HG03565 (cell line): ENCODE measurements around the gene OR5V1.
"Not testable (repeated sequence)": the region's sequence is repeated elsewhere in the genome, so short reads cannot be mapped to it uniquely, and the experiment has no call there.

Experiments used
- ATAC-seq: cut with Tn5 transposase; IDR thresholded peaks from one replicate; pipeline ENCODE4 v1.9.1; 2021; ENCODE audit warnings: mild to moderate bottlenecking, moderate library complexity; ENCODE audit not compliant: unreplicated experiment

Gene OR5V1

GRCh38 chr6:29368765-29369164 is at the start of gene OR5V1:
Gene OR5V1 (minus strand): TSS chr6:29368865. CDS start chr6:29356195, 12,670 bp downstream.
- ATAC-seq = no peak

DNA sequence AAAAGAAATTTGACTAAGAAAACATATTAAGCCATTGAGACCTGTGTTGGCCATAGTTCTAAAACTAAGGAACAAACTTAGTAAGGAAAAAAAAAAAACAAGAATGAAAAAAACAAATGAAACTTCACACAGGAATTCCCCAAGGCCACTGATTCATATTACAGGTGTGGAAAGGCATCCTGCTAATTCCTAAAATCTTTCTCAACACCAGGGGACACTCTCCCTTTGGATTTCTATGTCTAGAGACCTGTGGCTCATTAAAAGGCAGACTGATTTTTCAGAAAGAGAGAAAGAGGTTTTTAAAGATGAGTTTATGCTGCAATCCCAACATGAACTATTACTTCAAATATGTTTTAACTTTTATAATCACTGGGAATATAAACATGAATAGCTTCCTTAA is 45.9 kb upstream of the OR5V1 start, which contains the start of gene OR12D1:
TSS of gene OR12D1 (plus strand) at position 341 of the 400 bp plus-strand sequence.
- ATAC-seq = no peak

DNA sequence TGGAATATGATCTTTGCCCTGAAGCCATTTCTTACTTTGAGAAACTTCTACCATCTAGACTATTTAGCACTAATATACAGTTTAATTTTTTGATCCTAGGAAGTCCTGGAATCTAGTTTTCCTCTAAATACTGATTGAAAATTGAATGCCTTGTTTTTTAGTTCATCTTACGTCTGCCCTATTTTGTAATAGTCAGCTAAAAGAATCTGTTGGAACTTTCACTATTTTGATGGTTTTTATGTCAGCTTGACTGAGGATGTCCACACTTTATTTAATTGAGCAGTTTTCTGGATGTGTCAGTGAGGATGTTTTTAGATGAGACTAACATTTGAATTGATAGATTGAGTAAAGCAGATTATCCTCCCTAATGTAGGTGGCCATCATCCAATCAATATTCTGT is 35.1 kb upstream of the OR5V1 start:
- ATAC-seq = no peak

DNA sequence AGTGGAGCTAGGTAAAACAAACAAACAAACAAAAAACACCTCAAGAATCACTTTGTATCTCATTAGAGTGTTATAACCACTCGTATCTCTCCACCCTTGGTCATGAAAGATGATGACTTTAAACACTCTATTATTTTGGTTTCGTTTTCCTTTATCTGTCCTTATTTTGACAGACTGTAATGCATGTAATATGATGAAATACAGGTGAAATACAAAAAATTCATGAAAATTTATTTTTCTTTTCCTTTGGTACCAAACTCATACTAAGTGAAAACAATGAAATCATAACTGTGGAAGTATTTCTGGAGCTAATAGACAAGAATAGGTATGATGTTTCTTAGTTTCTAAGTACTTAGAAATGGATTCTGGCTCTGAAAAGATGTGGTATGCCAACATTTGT is 30.9 kb upstream of the OR5V1 start:
- ATAC-seq = no peak

GRCh38 chr6:29395331-29395730 is 26.7 kb upstream of the OR5V1 start, which contains the start of gene OR12D2:
Gene OR12D2 (plus strand): TSS chr6:29395631. CDS start chr6:29396700, 1,069 bp downstream.
- ATAC-seq = no peak

- ATAC-seq = no peak
Measured at GRCh38 chr6:29388533-29388932, 19.9 kb upstream of the OR5V1 start.

DNA sequence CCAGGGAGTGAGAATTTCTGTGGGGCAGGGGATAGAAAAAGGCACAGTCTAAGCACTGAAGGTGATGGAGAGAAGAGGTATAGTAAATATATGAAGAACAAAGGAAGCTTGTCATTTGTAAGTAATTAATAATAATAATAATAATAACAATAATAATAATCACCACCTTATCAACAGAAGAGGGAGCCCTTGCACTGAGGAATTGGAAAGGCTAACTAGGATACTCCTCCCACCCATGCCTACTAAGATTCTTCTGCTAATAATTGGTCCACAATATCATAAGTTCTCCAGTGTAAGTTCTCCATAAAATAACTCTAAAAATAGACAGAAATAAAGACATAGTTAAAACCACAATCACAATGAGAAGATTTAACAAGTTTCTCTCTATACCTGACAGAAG is 7.3 kb upstream of the OR5V1 start:
- no peak for ATAC-seq

DNA sequence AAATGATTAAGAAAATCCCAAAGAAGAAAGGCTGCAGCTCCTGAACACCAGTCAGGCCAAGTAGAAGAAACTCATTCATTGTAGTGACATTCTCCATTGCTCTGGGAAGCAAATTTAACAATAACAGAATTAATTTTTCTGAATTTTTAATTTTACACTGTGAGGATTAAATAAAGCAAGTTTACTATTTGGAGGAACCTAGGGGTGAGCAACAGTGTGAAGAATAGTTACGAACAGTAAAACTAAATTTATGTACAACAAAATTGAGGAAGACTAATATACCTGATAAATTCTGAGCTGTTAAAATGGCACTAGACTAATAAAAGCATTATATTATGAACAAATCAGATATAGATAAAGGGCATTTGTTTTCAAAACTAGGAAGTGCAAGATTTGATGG is 6.5 kb upstream of the OR5V1 start, which contains the start of gene OR12D3:
TSS of gene OR12D3 (minus strand) at position 101 of the 400 bp plus-strand sequence. CDS start at position 97, 4 bp downstream.
- ATAC-seq = no peak

DNA sequence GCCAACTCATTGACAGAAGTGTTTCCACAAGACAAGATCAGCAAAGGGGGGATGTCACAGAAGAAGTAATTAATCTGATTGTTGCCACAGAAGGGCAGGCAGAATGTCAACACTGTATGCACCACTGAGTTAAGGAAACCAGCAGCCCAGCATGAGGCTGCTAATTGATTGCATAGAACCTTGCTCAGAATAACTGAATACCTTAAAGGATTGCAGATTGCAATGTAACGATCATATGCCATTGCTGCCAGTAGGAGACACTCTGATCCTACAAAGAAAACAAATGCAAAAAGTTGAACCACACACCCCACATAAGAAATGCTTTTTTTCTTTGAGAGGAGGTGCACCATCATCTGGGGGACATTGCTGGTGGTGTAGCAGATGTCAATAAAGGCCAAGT is 13.1 kb downstream of the OR5V1 start:
- no peak for ATAC-seq

- ATAC-seq = no peak
Measured at GRCh38 chr6:29354980-29355379, 13.7 kb downstream of the OR5V1 start.

- ATAC-seq = not testable (repeated sequence)
Measured at GRCh38 chr6:29349348-29349747, 19.3 kb downstream of the OR5V1 start.

DNA sequence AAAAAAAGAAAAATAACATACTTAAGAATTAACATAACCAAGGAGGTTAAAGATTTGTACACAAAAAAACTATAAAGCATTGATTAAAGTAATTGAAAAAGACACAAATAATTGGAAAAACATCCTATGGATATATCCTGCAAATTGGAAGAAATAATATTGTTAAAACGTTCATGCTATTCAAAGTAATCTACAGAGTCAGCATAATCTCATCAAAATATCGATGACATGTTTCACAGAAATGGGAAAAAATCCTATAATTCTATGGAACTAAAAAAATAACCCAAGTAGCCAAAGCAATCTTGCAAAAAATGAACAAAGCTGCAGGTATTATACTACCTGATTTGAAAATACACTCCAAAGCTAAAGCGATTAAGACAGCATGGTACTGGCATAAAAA is 23.3 kb downstream of the OR5V1 start:
- no peak for ATAC-seq

GRCh38 chr6:29336269-29336668 is 32.4 kb downstream of the OR5V1 start:
- ATAC-seq = no peak

DNA sequence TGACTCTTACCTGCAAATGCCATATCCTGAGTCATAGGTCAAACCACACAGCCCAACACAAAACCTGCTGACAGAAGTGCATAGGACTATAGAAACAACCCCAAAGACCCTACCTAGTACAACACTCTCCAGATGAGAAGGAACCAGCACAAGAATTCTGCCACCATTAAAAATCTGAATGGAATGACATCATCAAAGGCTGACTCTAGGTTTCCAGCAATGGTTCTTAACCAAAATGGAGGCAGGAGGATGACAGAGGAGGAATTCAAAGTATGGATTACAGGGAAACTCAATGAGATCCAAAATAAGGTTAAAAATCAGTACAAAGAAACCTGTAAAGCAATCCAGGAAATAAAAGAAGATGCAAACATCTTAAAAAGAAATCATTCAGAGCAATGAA is 36.0 kb downstream of the OR5V1 start:
- ATAC-seq = no peak

GRCh38 chr6:29325777-29326176 is 42.9 kb downstream of the OR5V1 start:
- no peak for ATAC-seq

DNA sequence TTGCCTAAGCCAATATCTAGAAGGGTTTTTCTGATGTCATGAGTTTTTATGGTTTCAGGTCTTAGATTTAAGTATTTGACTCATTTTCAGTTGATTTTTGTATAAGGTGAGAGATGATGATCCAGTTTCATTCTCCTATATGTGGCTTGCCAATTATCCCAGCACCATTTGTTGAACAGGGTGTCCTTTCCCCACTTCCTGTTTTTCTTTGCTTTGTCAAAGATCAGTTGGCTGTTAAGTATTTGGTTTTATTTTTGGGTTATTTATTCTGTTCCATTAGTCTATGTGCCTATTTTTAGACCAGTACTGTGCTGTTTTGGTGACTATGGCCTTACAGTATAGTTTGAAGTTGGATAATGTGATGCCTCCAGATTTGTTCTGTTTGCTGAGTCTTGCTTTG is 45.3 kb downstream of the OR5V1 start:
- ATAC-seq = not testable (repeated sequence)

DNA sequence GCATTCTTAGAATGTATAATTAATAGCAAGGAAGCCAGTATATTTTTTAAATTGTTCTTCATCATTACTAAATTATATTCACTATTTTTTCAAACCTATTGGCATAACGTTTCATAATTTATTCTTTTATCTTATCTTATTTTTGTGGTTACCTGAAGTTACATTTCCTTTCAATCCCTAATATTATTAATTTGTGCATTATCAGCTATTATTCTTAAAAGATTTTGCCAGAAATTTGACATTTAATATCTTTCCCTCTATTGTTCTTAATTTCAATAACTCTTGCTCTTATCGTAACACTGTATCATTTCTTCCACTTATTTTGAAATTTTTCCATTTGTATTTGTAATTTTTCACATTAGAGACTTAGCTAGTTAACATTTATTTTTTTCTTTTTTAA is 48.7 kb downstream of the OR5V1 start:
- ATAC-seq = no peak
